Mucosa of stomach (tissue), 1 donor: ENCODE results near the gene FGF14.

ENCODE experiments used
- H3K27me3 ChIP-seq: one replicate; pipeline ENCODE4 v1.7.0; 2013; ENCODE audit warnings: mild to moderate bottlenecking, low read length; ENCODE audit not compliant: control insufficient read depth, insufficient read depth
- H3K36me3 ChIP-seq: one replicate; pipeline ENCODE4 v1.7.0; 2013; ENCODE audit warnings: low read length; ENCODE audit not compliant: control insufficient read depth, insufficient read depth
- H3K4me1 ChIP-seq: one replicate; pipeline ENCODE4 v1.7.0; 2013; ENCODE audit warnings: mild to moderate bottlenecking, low read length; ENCODE audit not compliant: control insufficient read depth, insufficient read depth
- H3K4me3 ChIP-seq: one replicate; pipeline ENCODE4 v1.7.0; 2013; ENCODE audit warnings: low read length
- H3K9ac ChIP-seq: one replicate; pipeline ENCODE4 v1.7.0; 2013; ENCODE audit warnings: mild to moderate bottlenecking, low read length, moderate library complexity
- H3K9me3 ChIP-seq: one replicate; pipeline ENCODE4 v1.7.0; 2013; ENCODE audit warnings: mild to moderate bottlenecking, low read length, moderate library complexity; ENCODE audit not compliant: control insufficient read depth
- donor health status: Pancreatic carcinoma.

The FGF14 gene

GRCh38 chr13:102198418-102199311 lies 203.2 kb downstream of the FGF14 start:
- Histone ChIP-seq H3K9ac (no peak overlapping the region), H3K36me3 (no peaks in the 10 kb centered on the region), H3K4me3 (no peak overlapping the region), H3K9me3 (no peaks in the 10 kb centered on the region), H3K27me3 (no peaks in the 10 kb centered on the region), H3K4me1 (no peaks in the 10 kb centered on the region)

DNA sequence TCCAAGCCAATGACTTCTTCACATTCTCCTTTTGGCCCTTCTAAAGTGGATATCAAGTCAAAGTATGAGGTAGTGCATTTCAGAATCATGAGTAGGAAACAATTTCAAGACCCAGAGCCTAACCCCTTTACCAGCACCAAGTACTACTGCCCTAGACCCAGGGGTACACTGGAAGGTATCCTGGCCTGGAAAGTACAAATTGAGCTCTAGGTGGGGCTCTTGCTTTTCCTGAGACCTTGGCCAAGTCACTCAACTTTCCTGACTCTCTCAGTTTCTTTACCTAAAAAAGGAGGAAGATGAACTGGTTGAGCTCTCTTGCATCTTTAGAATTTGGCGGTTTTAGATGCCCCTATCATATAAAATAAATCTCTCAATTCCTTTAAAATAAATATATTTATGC lies 204.7 kb downstream of the FGF14 start:
- H3K4me1 ChIP-seq = no peaks in the 10 kb centered on the region
- no peaks in the 10 kb centered on the region for H3K9me3 ChIP-seq
- H3K4me3 ChIP-seq = no peak overlapping the region
- H3K9ac ChIP-seq = no peak overlapping the region
- H3K27me3 ChIP-seq = no peaks in the 10 kb centered on the region
- H3K36me3 ChIP-seq = no peaks in the 10 kb centered on the region

- no peaks in the 10 kb centered on the region for H3K4me1 ChIP-seq
- no peaks in the 10 kb centered on the region for H3K9me3 ChIP-seq
- no peak overlapping the region for H3K9ac ChIP-seq
- H3K4me3 ChIP-seq = no peak overlapping the region
- no peaks in the 10 kb centered on the region for H3K27me3 ChIP-seq
- no peaks in the 10 kb centered on the region for H3K36me3 ChIP-seq
Measured at GRCh38 chr13:102195566-102196462, 206.0 kb downstream of the FGF14 start.

DNA sequence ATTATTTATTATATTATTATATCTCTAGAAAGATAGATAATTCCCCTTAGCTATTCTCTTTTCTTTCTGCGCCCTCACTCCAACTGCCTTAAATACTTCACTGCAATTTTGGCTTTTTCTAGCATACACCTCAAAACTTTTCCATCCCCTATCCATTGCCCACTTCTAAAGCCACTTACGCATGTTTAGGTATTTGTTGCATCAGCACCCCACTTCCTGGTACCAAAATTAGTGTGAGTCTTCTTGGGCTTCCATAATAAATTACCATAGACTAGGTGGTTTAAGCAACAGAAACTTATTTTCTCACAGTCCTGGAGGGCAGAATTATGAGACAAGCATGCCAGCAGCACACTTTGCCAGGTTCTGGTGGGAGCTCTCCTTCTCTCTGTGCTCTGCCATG lies 209.0 kb downstream of the FGF14 start:
- H3K36me3 ChIP-seq = no peaks in the 10 kb centered on the region
- no peaks in the 10 kb centered on the region for H3K27me3 ChIP-seq
- H3K4me3 ChIP-seq = no peak overlapping the region
- no peaks in the 10 kb centered on the region for H3K9me3 ChIP-seq
- H3K4me1 ChIP-seq = no peaks in the 10 kb centered on the region
- H3K9ac ChIP-seq = no peak overlapping the region

GRCh38 chr13:102191951-102192502 lies 209.8 kb downstream of the FGF14 start:
- no peaks in the 10 kb centered on the region for H3K9me3 ChIP-seq
- no peaks in the 10 kb centered on the region for H3K36me3 ChIP-seq
- no peaks in the 10 kb centered on the region for H3K27me3 ChIP-seq
- H3K4me1 ChIP-seq = no peaks in the 10 kb centered on the region
- H3K4me3 ChIP-seq = no peak overlapping the region
- H3K9ac ChIP-seq = no peak overlapping the region

- Histone ChIP-seq H3K9me3 (no peaks in the 10 kb centered on the region), H3K4me1 (no peaks in the 10 kb centered on the region), H3K9ac (no peak overlapping the region), H3K4me3 (no peak overlapping the region), H3K27me3 (no peaks in the 10 kb centered on the region), H3K36me3 (no peaks in the 10 kb centered on the region)
Measured at GRCh38 chr13:102190930-102191329, 210.9 kb downstream of the FGF14 start.

- H3K4me3 ChIP-seq = no peak overlapping the region
- no peaks in the 10 kb centered on the region for H3K4me1 ChIP-seq
- no peaks in the 10 kb centered on the region for H3K36me3 ChIP-seq
- no peaks in the 10 kb centered on the region for H3K27me3 ChIP-seq
- no peak overlapping the region for H3K9ac ChIP-seq
- H3K9me3 ChIP-seq = no peaks in the 10 kb centered on the region
Measured at GRCh38 chr13:102187313-102187712, 214.5 kb downstream of the FGF14 start.

DNA sequence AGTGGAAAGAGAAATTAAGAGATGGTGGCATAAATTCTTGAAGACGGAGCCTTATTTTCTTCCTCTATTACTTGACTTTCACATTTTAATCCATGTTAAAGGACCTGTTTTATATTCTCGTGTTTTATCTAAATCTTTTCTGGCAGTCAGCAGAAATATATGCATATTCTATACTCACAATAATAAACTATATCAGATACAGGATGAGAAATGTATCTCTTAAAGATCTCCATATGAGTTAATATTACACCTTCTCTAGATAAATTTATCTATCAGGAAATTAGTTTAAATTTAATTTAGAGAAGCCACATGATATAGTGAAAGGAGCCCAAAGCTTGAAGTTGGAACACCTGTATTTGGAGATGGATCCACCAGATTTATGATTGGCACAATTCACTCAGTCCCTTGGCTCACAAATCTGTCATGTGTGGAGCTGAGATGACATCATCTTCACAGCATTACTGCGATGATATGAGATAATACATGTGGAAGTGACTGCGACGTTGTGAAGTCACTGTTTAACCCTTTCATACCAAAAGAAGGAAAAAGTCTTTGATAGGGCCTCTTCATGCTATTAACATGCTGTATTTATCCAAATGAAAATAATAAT lies 216.4 kb downstream of the FGF14 start:
- Histone ChIP-seq H3K9ac (no peak overlapping the region), H3K27me3 (no peaks in the 10 kb centered on the region), H3K4me1 (no peaks in the 10 kb centered on the region), H3K4me3 (no peak overlapping the region), H3K9me3 (no peaks in the 10 kb centered on the region), H3K36me3 (no peaks in the 10 kb centered on the region)

DNA sequence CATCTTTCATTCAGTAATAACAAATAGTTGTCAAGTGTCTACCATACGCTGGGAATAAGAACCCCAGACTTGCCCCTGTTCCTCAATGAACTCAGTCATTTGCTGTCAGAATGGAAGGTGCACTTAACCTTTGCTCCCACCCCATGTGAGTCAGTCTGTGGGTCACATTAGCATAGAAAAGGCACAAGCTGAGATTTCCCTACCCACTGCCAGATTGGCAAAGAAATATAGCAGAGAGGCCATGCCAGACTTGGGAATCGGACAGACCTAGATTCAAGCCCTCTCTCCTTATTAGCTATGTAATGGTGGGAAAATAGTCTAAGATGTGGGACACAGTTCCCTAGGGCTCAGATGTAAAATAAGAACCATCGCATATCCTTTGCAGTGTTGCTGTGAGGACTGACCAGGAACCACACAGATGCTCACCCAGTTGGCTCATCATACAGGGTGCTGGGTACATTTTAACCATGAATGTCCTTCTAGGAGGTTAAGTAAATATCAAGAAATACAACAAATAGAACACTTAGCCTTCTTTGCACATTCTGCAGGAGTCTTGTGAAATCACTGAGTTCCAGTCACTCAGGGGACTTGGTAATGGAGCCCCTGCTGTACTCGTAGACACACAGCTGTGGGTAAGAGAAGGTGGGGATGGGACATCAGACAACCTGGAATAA lies 218.2 kb downstream of the FGF14 start:
- H3K36me3 ChIP-seq = no peaks in the 10 kb centered on the region
- H3K4me3 ChIP-seq = no peak overlapping the region
- H3K27me3 ChIP-seq = no peaks in the 10 kb centered on the region
- H3K9ac ChIP-seq = no peak overlapping the region
- H3K4me1 ChIP-seq = no peaks in the 10 kb centered on the region
- H3K9me3 ChIP-seq = no peaks in the 10 kb centered on the region

GRCh38 chr13:102182170-102182569 lies 219.7 kb downstream of the FGF14 start:
- Histone ChIP-seq H3K9ac (no peak overlapping the region), H3K4me1 (no peaks in the 10 kb centered on the region), H3K27me3 (no peaks in the 10 kb centered on the region), H3K36me3 (no peaks in the 10 kb centered on the region), H3K4me3 (no peak overlapping the region), H3K9me3 (no peaks in the 10 kb centered on the region)

DNA sequence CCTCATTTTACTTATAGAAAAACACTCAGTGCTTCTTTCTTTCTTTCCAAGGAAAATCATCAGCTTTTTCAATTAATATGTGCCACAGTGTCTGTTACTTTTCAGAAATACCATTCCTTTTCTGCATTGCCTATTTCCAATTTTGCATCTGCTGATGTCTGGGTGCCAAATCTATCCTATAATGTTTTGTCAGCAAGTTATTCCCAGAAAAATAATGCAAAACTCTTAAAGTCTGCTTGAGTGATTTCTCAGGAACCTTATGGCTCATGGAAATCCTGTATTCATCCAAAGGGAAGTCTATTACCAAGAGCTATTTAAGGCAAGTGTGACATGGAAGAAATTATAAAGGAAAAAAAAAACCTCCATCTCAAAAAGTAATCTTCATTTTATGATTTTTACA lies 224.4 kb downstream of the FGF14 start:
- Histone ChIP-seq H3K9me3 (no peaks in the 10 kb centered on the region), H3K4me3 (no peak overlapping the region), H3K4me1 (no peaks in the 10 kb centered on the region), H3K9ac (no peak overlapping the region), H3K27me3 (no peaks in the 10 kb centered on the region), H3K36me3 (no peaks in the 10 kb centered on the region)
